B cell (primary cell): ENCODE measurements around the gene GLRX5. TPM values are rescaled to one million over a fixed set of nuclear protein-coding genes. Genes with fewer than 3 reads are reported as not detected.
A peak's percentile ranks its signal among the peaks of the same experiment; 100 is the strongest.

Experiments
- ATAC-seq: fragments of 200-7000 bp; cut with Tn5 transposase; one replicate; pipeline ENCODE4 v1.10.0; 2021; ENCODE audit warnings: low read depth, mild to moderate bottlenecking, moderate number of reproducible peaks, moderate library complexity
- CTCF ChIA-PET: fragments of 350-600 bp; sonication (Branson Sonifier 250); formaldehyde crosslinking; loops from one replicate; lab custom pipeline; 2021; ENCODE audit warnings: antibody characterized with exemption, inconsistent platforms; lab: Charles Lee
- POLR2A ChIA-PET: fragments of 350-600 bp; sonication (Branson Sonifier 250); formaldehyde crosslinking; loops from one replicate; lab custom pipeline; 2021; ENCODE audit warnings: antibody characterized with exemption; lab: Charles Lee
- DNase-seq: peaks from one replicate; pipeline ENCODE4 v3.0.0; 2013
- H2AFZ ChIP-seq: 2 replicates; pipeline ENCODE4 v1.6.1; 2012; ENCODE audit warnings: mild to moderate bottlenecking, low read depth, low read length; ENCODE audit not compliant: insufficient read depth, poor library complexity, severe bottlenecking
- H3K27ac ChIP-seq, 2 donors: 1 replicate in 1 of 2; 2 replicates in 1 of 2; pipeline ENCODE4 v1.5.1; 2012 to 2013; ENCODE audit warnings: low read length in 2 of 2, mild to moderate bottlenecking in 2 of 2, moderate library complexity in 1 of 2
- H3K27me3 ChIP-seq, 4 experiments: fragments of 200-600 bp in 1 of 4; sonication (generic) in 1 of 4; replicated peaks in 1 of 4; 1 replicate in 2 of 4; 2 replicates in 2 of 4; pipeline versions ENCODE4 v1.6.1 to v1.7.0; 2013 to 2016; ENCODE audit warnings: low read length in 3 of 4, mild to moderate bottlenecking in 2 of 4, mixed read lengths in 1 of 4, moderate library complexity in 1 of 4; ENCODE audit not compliant: insufficient read depth in 4 of 4, control insufficient read depth in 3 of 4; ENCODE audit errors: control extremely low read depth in 1 of 4
- H3K36me3 ChIP-seq, 2 experiments: replicated peaks in 1 of 2; 1 replicate in 1 of 2; 2 replicates in 1 of 2; pipeline versions ENCODE4 v1.6.1 to v1.7.1; 2013; ENCODE audit warnings: low read length in 1 of 2; ENCODE audit not compliant: insufficient read depth in 2 of 2, control insufficient read depth in 1 of 2; ENCODE audit errors: control extremely low read depth in 1 of 2, extremely low read depth in 1 of 2
- H3K4me1 ChIP-seq, 2 donors: fragments of 200-600 bp in 1 of 2; sonication (generic) in 1 of 2; 1 replicate in 1 of 2; 2 replicates in 1 of 2; pipeline versions ENCODE4 v1.5.1 to v1.6.1; 2013 to 2017; ENCODE audit warnings: low read length in 2 of 2; ENCODE audit not compliant: control insufficient read depth in 2 of 2, insufficient read depth in 2 of 2
- H3K4me2 ChIP-seq: replicated peaks from 2 replicates; pipeline ENCODE3; 2012; ENCODE audit warnings: mild to moderate bottlenecking, low read depth, low read length; ENCODE audit not compliant: poor library complexity, severe bottlenecking
- H3K4me3 ChIP-seq, 5 experiments: fragments of 200-600 bp in 1 of 5; sonication (generic) in 1 of 5; 1 replicate in 3 of 5; 2 replicates in 2 of 5; pipeline versions ENCODE4 v1.5.1 to v1.7.0; 2011 to 2016; ENCODE audit warnings: low read length in 4 of 5, mild to moderate bottlenecking in 4 of 5, low read depth in 2 of 5, control low read depth in 1 of 5, moderate library complexity in 1 of 5; ENCODE audit not compliant: insufficient read depth in 1 of 5; ENCODE audit errors: control extremely low read depth in 1 of 5, extremely low read depth in 1 of 5
- H3K79me2 ChIP-seq: fragments of 200-600 bp; sonication (generic); one replicate; pipeline ENCODE4 v1.6.0; 2016; ENCODE audit warnings: low read length; ENCODE audit not compliant: control insufficient read depth, insufficient read depth
- H3K9ac ChIP-seq: fragments of 200-600 bp; sonication (generic); 2 replicates; pipeline ENCODE4 v1.6.1; 2017; ENCODE audit warnings: mild to moderate bottlenecking, low read length, moderate library complexity
- H3K9me3 ChIP-seq, 3 donors: one replicate each; pipeline versions ENCODE4 v1.6.1 to v1.7.1; 2013; ENCODE audit warnings: low read length in 2 of 3; ENCODE audit not compliant: control insufficient read depth in 2 of 3, insufficient read depth in 1 of 3; ENCODE audit errors: control extremely low read depth in 1 of 3
- H4K20me1 ChIP-seq: 2 replicates; pipeline ENCODE4 v1.6.0; 2012; ENCODE audit warnings: mild to moderate bottlenecking, low read length; ENCODE audit not compliant: insufficient read depth, control insufficient read depth, poor library complexity, severe bottlenecking
- H3K27ac Mint-ChIP-seq: one replicate; pipeline ENCODE4 v1.8.0; 2021; ENCODE audit warnings: mixed read lengths
- H3K27me3 Mint-ChIP-seq: one replicate; pipeline ENCODE4 v1.8.0; 2021; ENCODE audit warnings: mixed read lengths
- H3K4me1 Mint-ChIP-seq: one replicate; pipeline ENCODE4 v1.8.0; 2021; ENCODE audit warnings: mixed read lengths
- H3K4me3 Mint-ChIP-seq: one replicate; pipeline ENCODE4 v1.8.0; 2021; ENCODE audit warnings: mixed read lengths
- H3K9me3 Mint-ChIP-seq: one replicate; pipeline ENCODE4 v1.8.0; 2022; ENCODE audit warnings: mixed read lengths; ENCODE audit not compliant: insufficient read depth
- EZH2 ChIP-seq: IDR thresholded peaks from 2 replicates; pipeline ENCODE4 v1.6.1; 2012; ENCODE audit warnings: borderline replicate concordance, low read depth, mild to moderate bottlenecking, moderate library complexity, low read length; ENCODE audit not compliant: insufficient read depth, poor library complexity, severe bottlenecking
- WGBS: methylation state at CpG from one replicate; pipeline ENCODE4 v1.1.5; 2013; ENCODE audit warnings: missing lambda C conversion rate; ENCODE audit not compliant: insufficient coverage; 5-methylcytosine and 5-hydroxymethylcytosine counted together
- intact Hi-C: fragments of 100-400 bp; cut with micrococcal nuclease; formaldehyde crosslinking; loops from one replicate; pipeline ENCODE4 v1.10.0; 2022
- polyA plus RNA-seq: library from polyadenylated mRNA; depleted of rRNA; stranded (reverse); fragments of >200 nt; gene quantifications from 2 replicates; pipeline ENCODE4 v1.2.3, GENCODE V29; 2012
- total RNA-seq, 2 donors: library from RNA; stranded (reverse); fragments of 120-200 nt in 1 of 2; gene quantifications; 1 replicate in 1 of 2; 2 replicates in 1 of 2; pipeline versions ENCODE4 v1.2.3 to v1.2.4, GENCODE V29; 2013 to 2022
- TF ChIP-seq, protein P1 (sequence below): fragments of 200-600 bp; IDR thresholded peaks from one replicate; pipeline ENCODE4 v1.8.0; 2022; ENCODE audit warnings: antibody characterized with exemption, mild to moderate bottlenecking

Gene GLRX5
- total and polyA plus RNA-seq, 2 donors (not counting 1 experiment from before 2014, with no cell fraction given), result 7.8 to 18.4 TPM

- no peaks in the 10 kb centered on the region for H3K27me3 ChIP-seq
- H4K20me1 ChIP-seq, result no peaks in the 10 kb centered on the region
- H3K27me3 Mint-ChIP-seq, result no peaks in the 10 kb centered on the region
- ATAC-seq (no peak), DNase-seq (no peak)
- H3K36me3 ChIP-seq, result peaks cover 0 to 12% of the 10 kb centered on the region in 2 experiments
- H3K4me3 ChIP-seq, result no peak overlapping the region
- H3K4me1 ChIP-seq, result peaks cover 63 to 79% of the 10 kb centered on the region in 2 donors
- intact Hi-C loops, result no loop called here
- no peaks in the 10 kb centered on the region for H3K9me3 Mint-ChIP-seq
- peaks cover 87% of the 10 kb centered on the region for H3K79me2 ChIP-seq
- peak overlapping the region in 1 of 2 donors; percentile 97 for H3K27ac ChIP-seq
- H2AFZ ChIP-seq, result no peak overlapping the region
- H3K9me3 ChIP-seq, result peaks cover 0 to 2% (median 0%) of the 10 kb centered on the region in 3 donors
- WGBS, result 94% methylated on average over 3 of the region's 5 CpGs
- H3K4me3 Mint-ChIP-seq, result no peak overlapping the region
- CTCF ChIA-PET, result interaction anchor here (1.2 to 1.7 kb wide), 5 partner anchors 9 to 50 kb away, joined by 3 to 6 read pairs (median 3); no protein-coding TSS in a partner anchor
- peaks cover 79% of the 10 kb centered on the region for H3K4me1 Mint-ChIP-seq
- no peak overlapping the region for H3K4me2 ChIP-seq
- TF ChIP-seq, protein P1, sequence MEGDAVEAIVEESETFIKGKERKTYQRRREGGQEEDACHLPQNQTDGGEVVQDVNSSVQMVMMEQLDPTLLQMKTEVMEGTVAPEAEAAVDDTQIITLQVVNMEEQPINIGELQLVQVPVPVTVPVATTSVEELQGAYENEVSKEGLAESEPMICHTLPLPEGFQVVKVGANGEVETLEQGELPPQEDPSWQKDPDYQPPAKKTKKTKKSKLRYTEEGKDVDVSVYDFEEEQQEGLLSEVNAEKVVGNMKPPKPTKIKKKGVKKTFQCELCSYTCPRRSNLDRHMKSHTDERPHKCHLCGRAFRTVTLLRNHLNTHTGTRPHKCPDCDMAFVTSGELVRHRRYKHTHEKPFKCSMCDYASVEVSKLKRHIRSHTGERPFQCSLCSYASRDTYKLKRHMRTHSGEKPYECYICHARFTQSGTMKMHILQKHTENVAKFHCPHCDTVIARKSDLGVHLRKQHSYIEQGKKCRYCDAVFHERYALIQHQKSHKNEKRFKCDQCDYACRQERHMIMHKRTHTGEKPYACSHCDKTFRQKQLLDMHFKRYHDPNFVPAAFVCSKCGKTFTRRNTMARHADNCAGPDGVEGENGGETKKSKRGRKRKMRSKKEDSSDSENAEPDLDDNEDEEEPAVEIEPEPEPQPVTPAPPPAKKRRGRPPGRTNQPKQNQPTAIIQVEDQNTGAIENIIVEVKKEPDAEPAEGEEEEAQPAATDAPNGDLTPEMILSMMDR, result no peak
- no peak for TF ChIP-seq EZH2
- POLR2A ChIA-PET, result no interaction called here
- H3K9ac ChIP-seq, result no peak overlapping the region
- peak overlapping the region; percentile 70 for H3K27ac Mint-ChIP-seq
Measured at GRCh38 chr14:95493503-95493902, 41.3 kb upstream of the GLRX5 start.

GRCh38 chr14:95493976-95494375 is 40.9 kb upstream of the GLRX5 start:
- Mint-ChIP-seq H3K27ac (peak overlapping the region; percentile 95), H3K27me3 (no peaks in the 10 kb centered on the region), H3K9me3 (no peaks in the 10 kb centered on the region), H3K4me3 (peak overlapping the region; percentile 52), H3K4me1 (peaks cover 79% of the 10 kb centered on the region)
- no peak overlapping the region for H3K4me3 ChIP-seq
- no peaks in the 10 kb centered on the region for H3K27me3 ChIP-seq
- H4K20me1 ChIP-seq, result no peaks in the 10 kb centered on the region
- peak overlapping the region; percentile 97 for H3K27ac ChIP-seq
- ChIA-PET POLR2A (no interaction called here), CTCF (interaction anchor here (1.3 to 1.7 kb wide), 3 partner anchors 10 to 51 kb away, joined by 3 to 6 read pairs (median 3); no protein-coding TSS in a partner anchor)
- ATAC-seq (no peak), DNase-seq (no peak)
- TF ChIP-seq EZH2, result no peak
- TF ChIP-seq, protein P1, result no peak
- intact Hi-C loops, result loop anchor here (2.0 kb wide), 1 partner anchor 29 kb away; no protein-coding TSS in a partner anchor
- H3K4me2 ChIP-seq, result peak overlapping the region; percentile 77
- H3K36me3 ChIP-seq, result peaks cover 0 to 17% of the 10 kb centered on the region in 2 experiments
- 82% methylated on average over 2 of the region's 4 CpGs for WGBS
- H3K4me1 ChIP-seq, result peaks cover 59 to 80% of the 10 kb centered on the region in 2 donors
- H3K9ac ChIP-seq, result no peak overlapping the region
- peaks cover 87% of the 10 kb centered on the region for H3K79me2 ChIP-seq
- no peak overlapping the region for H2AFZ ChIP-seq
- H3K9me3 ChIP-seq, result peaks cover 0 to 2% (median 0%) of the 10 kb centered on the region in 3 donors
